Fibroblast of lung (primary cell): ENCODE data around the gene HMG20B. TPM values are rescaled to one million over a fixed set of nuclear protein-coding genes. Genes with fewer than 3 reads are reported as not detected.

ENCODE experiments used
- DNase-seq, 2 donors: peaks; one replicate each; pipeline versions ENCODE4 v3.0.0 to v3.0.0-alpha.2; 2010; ENCODE audit warnings: low read depth in 2 of 2
- H2AFZ ChIP-seq: 2 replicates; pipeline ENCODE4 v1.5.1; 2012; ENCODE audit warnings: low read length, control low read depth, inconsistent platforms
- H3K27ac ChIP-seq: 2 replicates; pipeline ENCODE4 v1.5.1; 2011; ENCODE audit warnings: low read length, control low read depth; ENCODE audit not compliant: insufficient read depth
- H3K27me3 ChIP-seq: 2 replicates; pipeline ENCODE4 v1.5.1; 2011; ENCODE audit warnings: mild to moderate bottlenecking, low read length; ENCODE audit not compliant: control insufficient read depth, insufficient read depth
- H3K36me3 ChIP-seq: 2 replicates; pipeline ENCODE4 v1.5.1; 2011; ENCODE audit warnings: low read length; ENCODE audit not compliant: control insufficient read depth, insufficient read depth
- H3K4me1 ChIP-seq: 2 replicates; pipeline ENCODE4 v1.5.1; 2011; ENCODE audit warnings: low read length; ENCODE audit not compliant: control insufficient read depth, insufficient read depth; ENCODE audit errors: extremely low read depth
- H3K4me2 ChIP-seq: 2 replicates; pipeline ENCODE4 v1.5.1; 2011; ENCODE audit warnings: low read length, control low read depth; ENCODE audit not compliant: insufficient read depth; ENCODE audit errors: extremely low read depth
- H3K4me3 ChIP-seq, 4 experiments: fragments of 200-600 bp in 1 of 4; sonication (generic) in 1 of 4; replicated peaks in 1 of 4; 2 replicates each; pipeline ENCODE4 v1.5.1; 2011 to 2016; ENCODE audit warnings: low read length in 4 of 4, low read depth in 3 of 4, mild to moderate bottlenecking in 3 of 4, control low read depth in 2 of 4, inconsistent platforms in 1 of 4, mixed read lengths in 1 of 4; ENCODE audit not compliant: insufficient read depth in 1 of 4; ENCODE audit errors: control extremely low read depth in 1 of 4
- H3K79me2 ChIP-seq: 2 replicates; pipeline ENCODE4 v1.5.1; 2012; ENCODE audit warnings: mild to moderate bottlenecking, low read length, inconsistent platforms; ENCODE audit not compliant: control insufficient read depth, insufficient read depth
- H3K9ac ChIP-seq: 2 replicates; pipeline ENCODE4 v1.5.1; 2011; ENCODE audit warnings: mild to moderate bottlenecking, low read length, control low read depth; ENCODE audit not compliant: insufficient read depth
- H3K9me3 ChIP-seq: 2 replicates; pipeline ENCODE4 v1.5.1; 2012; ENCODE audit warnings: low read depth, low read length; ENCODE audit not compliant: control insufficient read depth, insufficient read depth
- H4K20me1 ChIP-seq: 2 replicates; pipeline ENCODE4 v1.5.1; 2011; ENCODE audit warnings: low read length; ENCODE audit not compliant: control insufficient read depth, insufficient read depth; ENCODE audit errors: extremely low read depth
- CTCF ChIP-seq, 2 donors: IDR thresholded peaks in 1 of 2; conservative IDR thresholded peaks in 1 of 2; 1 replicate in 1 of 2; 2 replicates in 1 of 2; pipeline ENCODE4 v1.5.1; 2011 to 2012; ENCODE audit warnings: low read length in 2 of 2, control low read depth in 1 of 2, inconsistent platforms in 1 of 2, low read depth in 1 of 2, mild to moderate bottlenecking in 1 of 2
- EZH2 ChIP-seq: IDR thresholded peaks from 2 replicates; pipeline ENCODE4 v1.5.1; 2012; ENCODE audit warnings: low read length, control low read depth, mild to moderate bottlenecking; ENCODE audit errors: missing control alignments
- polyA plus RNA-seq, 2 donors: library from polyadenylated mRNA; depleted of rRNA in 1 of 2; stranded (reverse) in 1 of 2; unstranded in 1 of 2; fragments of >200 nt; gene quantifications; 2 replicates each; pipeline ENCODE4 v1.2.1, GENCODE V29; 2011 to 2012; ENCODE audit warnings: missing spikeins in 1 of 2
- total RNA-seq: library from RNA; depleted of rRNA; stranded (reverse); fragments of >200 nt; gene quantifications from 2 replicates; pipeline ENCODE4 v1.2.1, GENCODE V29; 2014

The HMG20B gene
- total and polyA plus RNA-seq, 2 donors (not counting 1 experiment from before 2014, with no cell fraction given) = 27.3 to 63.6 TPM

GRCh38 chr19:3538258-3538929 is 34.4 kb upstream of the HMG20B start:
- no peak overlapping the region for H3K27ac ChIP-seq
- H2AFZ ChIP-seq = no peak overlapping the region
- H3K9ac ChIP-seq = no peak overlapping the region
- no peaks in the 10 kb centered on the region for H3K27me3 ChIP-seq
- no peak for TF ChIP-seq CTCF (conservative IDR thresholded peaks at IDR 0.05 in 1 of 2, IDR thresholded peaks at IDR 0.05 in 1 of 2; ENCODE audit: low read depth in 1 of 2, low read length in 2 of 2)
- no peak for TF ChIP-seq EZH2
- H3K4me2 ChIP-seq = no peak overlapping the region
- no peaks in the 10 kb centered on the region for H3K79me2 ChIP-seq
- peaks cover 25% of the 10 kb centered on the region for H3K36me3 ChIP-seq
- DNase-seq = no peak
- peaks cover 5% of the 10 kb centered on the region for H3K4me1 ChIP-seq
- no peaks in the 10 kb centered on the region for H4K20me1 ChIP-seq
- no peaks in the 10 kb centered on the region for H3K9me3 ChIP-seq
- no peak overlapping the region for H3K4me3 ChIP-seq

DNA sequence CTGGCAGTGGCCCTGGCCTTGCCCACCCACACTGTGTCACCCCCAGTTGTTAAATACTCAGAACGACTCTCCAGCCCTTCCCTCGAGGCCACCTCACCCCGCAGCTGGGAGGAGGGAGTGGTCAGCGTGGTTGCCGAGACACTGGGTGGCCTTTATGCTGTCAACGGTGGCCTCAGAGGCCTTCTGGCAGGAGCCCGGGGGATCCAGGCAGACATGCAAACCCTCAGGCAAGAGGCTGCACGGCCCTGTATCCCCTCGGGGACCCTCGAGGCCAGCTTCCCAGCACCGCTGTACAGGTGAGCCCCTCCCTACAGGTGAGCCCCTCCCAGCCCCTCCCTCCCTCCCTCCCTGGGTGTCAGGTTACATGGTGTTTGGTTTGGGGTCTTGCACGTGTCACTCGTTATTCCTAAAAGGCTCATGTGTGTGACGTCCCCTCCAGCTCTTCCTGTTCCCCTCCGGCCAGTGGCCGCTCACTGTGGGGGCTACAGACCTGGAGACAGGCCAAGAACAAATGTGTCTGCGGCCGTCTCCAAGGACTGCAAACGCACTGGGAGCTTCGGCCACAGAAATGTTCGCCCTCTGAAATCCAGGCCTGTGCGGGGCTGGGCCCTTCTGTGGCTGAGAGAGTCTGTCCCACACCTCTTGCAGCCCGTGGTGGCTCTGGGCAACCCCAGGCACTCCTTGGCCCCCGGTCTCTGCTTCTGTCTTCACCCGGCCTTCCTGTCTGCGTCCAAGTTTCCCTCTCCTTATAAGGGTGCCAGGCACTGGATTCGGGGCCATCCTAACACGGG is 33.6 kb upstream of the HMG20B start, which contains the start of gene TEKTIP1:
TEKTIP1 (plus strand) TSS at position 210 of the 791 bp plus-strand sequence; CDS start at position 214, 4 bp downstream.
- no peaks in the 10 kb centered on the region for H4K20me1 ChIP-seq
- TF ChIP-seq CTCF (conservative IDR thresholded peaks at IDR 0.05 in 1 of 2, IDR thresholded peaks at IDR 0.05 in 1 of 2; ENCODE audit: low read depth in 1 of 2, low read length in 2 of 2) (no peak), EZH2 (no peak)

GRCh38 chr19:3539756-3540118 is 33.0 kb upstream of the HMG20B start:
- DNase-seq = no peak
- no peak overlapping the region for H2AFZ ChIP-seq
- peaks cover 5% of the 10 kb centered on the region for H3K4me1 ChIP-seq
- no peaks in the 10 kb centered on the region for H4K20me1 ChIP-seq
- no peak overlapping the region for H3K4me3 ChIP-seq
- H3K27ac ChIP-seq = no peak overlapping the region
- no peak overlapping the region for H3K4me2 ChIP-seq
- no peak overlapping the region for H3K9ac ChIP-seq
- H3K27me3 ChIP-seq = no peaks in the 10 kb centered on the region
- H3K36me3 ChIP-seq = peaks cover 26% of the 10 kb centered on the region
- no peak for TF ChIP-seq EZH2
- no peak for TF ChIP-seq CTCF (conservative IDR thresholded peaks at IDR 0.05 in 1 of 2, IDR thresholded peaks at IDR 0.05 in 1 of 2; ENCODE audit: low read depth in 1 of 2, low read length in 2 of 2)
- H3K79me2 ChIP-seq = no peaks in the 10 kb centered on the region
- no peaks in the 10 kb centered on the region for H3K9me3 ChIP-seq

More for the DNA sequence above, 33.6 kb upstream of the HMG20B start, which contains the start of gene TEKTIP1:
- H3K9ac ChIP-seq = no peak within 1 kb of the TSS
- no peak within 1 kb of the TSS for H2AFZ ChIP-seq
- H3K9me3 ChIP-seq = no peaks in the 10 kb centered on the region
- no peak within 1 kb of the TSS for H3K27ac ChIP-seq
- no peak for DNase-seq
- H3K79me2 ChIP-seq = no peaks in the 10 kb centered on the region
- no peak within 1 kb of the TSS for H3K4me3 ChIP-seq
- peaks cover 5% of the 10 kb centered on the region for H3K4me1 ChIP-seq
- H3K27me3 ChIP-seq = no peaks in the 10 kb centered on the region
- H3K4me2 ChIP-seq = no peak within 1 kb of the TSS
- H3K36me3 ChIP-seq = peaks cover 23% of the 10 kb centered on the region
